ENCODE results near the gene MYRIP. TPM values are rescaled to one million over a fixed set of nuclear protein-coding genes. Genes with fewer than 3 reads are reported as not detected.

MYRIP gene
- total RNA-seq, 1 experiment from 2014 or later: 0.44 TPM

DNA sequence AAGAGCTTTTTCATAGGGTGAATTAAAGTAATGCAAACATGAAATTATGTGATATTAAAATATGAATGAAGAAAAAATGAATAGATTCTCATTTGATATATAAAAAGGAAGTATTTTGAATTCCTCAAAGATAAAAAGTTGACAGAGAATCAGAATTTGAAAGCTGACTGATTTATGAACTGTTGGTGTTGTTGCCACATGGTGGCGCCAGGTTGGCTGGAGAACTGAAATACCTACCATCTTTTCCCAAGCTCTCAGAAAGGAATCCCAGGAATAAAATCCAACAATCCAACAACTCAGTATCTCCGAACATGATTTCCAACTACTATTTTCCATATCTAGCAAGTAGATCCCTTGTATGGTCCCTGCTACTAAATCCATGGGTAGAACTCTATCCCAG is 3.1 kb downstream of the MYRIP start:
- TF ChIP-seq, protein P1, sequence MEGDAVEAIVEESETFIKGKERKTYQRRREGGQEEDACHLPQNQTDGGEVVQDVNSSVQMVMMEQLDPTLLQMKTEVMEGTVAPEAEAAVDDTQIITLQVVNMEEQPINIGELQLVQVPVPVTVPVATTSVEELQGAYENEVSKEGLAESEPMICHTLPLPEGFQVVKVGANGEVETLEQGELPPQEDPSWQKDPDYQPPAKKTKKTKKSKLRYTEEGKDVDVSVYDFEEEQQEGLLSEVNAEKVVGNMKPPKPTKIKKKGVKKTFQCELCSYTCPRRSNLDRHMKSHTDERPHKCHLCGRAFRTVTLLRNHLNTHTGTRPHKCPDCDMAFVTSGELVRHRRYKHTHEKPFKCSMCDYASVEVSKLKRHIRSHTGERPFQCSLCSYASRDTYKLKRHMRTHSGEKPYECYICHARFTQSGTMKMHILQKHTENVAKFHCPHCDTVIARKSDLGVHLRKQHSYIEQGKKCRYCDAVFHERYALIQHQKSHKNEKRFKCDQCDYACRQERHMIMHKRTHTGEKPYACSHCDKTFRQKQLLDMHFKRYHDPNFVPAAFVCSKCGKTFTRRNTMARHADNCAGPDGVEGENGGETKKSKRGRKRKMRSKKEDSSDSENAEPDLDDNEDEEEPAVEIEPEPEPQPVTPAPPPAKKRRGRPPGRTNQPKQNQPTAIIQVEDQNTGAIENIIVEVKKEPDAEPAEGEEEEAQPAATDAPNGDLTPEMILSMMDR (IDR thresholded peaks at IDR 0.05 in 2 of 3, conservative IDR thresholded peaks at IDR 0.05 in 1 of 3; ENCODE audit: borderline replicate concordance in 1 of 3, insufficient read depth in 1 of 3, low read depth in 2 of 3, low read length in 2 of 3): peak; percentile 20 to 64 (median 57); a peak in 5 of 6 replicates
- TF ChIP-seq RAD21 (IDR thresholded peaks at IDR 0.05; ENCODE audit: low read depth): peak; percentile 40; the same call in 1 of the 2 replicates
- TF ChIP-seq SRF (IDR thresholded peaks at IDR 0.05; ENCODE audit: low read depth): no peak
- POLR2A ChIA-PET: no interaction called here

DNA sequence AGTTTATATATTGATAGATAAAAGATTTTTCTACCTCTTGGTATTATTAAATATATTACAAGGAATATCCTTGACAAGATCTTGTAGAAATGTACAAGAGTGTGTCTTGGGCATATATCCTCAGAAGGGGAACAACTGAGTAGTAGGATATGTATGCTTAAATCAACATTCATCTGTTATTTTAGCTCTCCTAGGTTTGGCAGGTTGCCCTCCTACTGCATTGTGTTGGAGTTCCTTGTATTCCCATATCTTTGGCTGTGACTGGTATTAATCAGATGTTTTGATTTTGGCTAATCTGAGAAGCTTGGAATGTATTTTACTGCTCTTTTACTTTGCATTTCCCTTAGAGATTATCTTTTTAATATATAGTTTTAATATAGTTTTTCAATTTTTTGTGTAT is 4.6 kb downstream of the MYRIP start:
- no peak overlapping the region for H3K4me3 ChIP-seq (replicated peaks in 1 of 2; ENCODE audit: low read depth in 1 of 2, low read length in 2 of 2)
- intact Hi-C loops (cut with micrococcal nuclease): loop anchor here (5.0 kb wide), 3 partner anchors 272 to 503 kb away; no protein-coding TSS in a partner anchor
- peaks cover 20% of the 10 kb centered on the region for H3K27me3 ChIP-seq (ENCODE audit: insufficient read depth, low read length)
- H3K4me2 ChIP-seq (ENCODE audit: low read length): no peak overlapping the region
- H3K36me3 ChIP-seq (ENCODE audit: control insufficient read depth in 1 of 2, insufficient read depth in 2 of 2, low read length in 2 of 2): no peaks in the 10 kb centered on the region
- no peaks in the 10 kb centered on the region for H4K20me1 ChIP-seq (ENCODE audit: insufficient read depth)
- H3K9ac ChIP-seq (ENCODE audit: low read length): no peak overlapping the region
- ChIA-PET CTCF (no interaction called here), RAD21 (ENCODE audit: low non-redundant PET in 1 of 2, low total read pairs in 2 of 2, uncharacterized antibody in 2 of 2, unreplicated experiment in 2 of 2) (no interaction called here), POLR2A (no interaction called here)
- no peaks in the 10 kb centered on the region for H3K79me2 ChIP-seq (ENCODE audit: insufficient read depth, low read length)
- H3K27ac ChIP-seq (ENCODE audit: low read depth, low read length): no peak overlapping the region
- BruUV-seq (replicated peaks): no TSS peak
- peaks cover 7 to 8% of the 10 kb centered on the region in 2 experiments; a peak in 3 of 4 replicates for H3K4me1 ChIP-seq (ENCODE audit: control insufficient read depth in 1 of 2, insufficient read depth in 2 of 2, low read length in 2 of 2)
- H3K9me3 ChIP-seq (ENCODE audit: control insufficient read depth in 1 of 2, insufficient read depth in 1 of 2, low read depth in 1 of 2, low read length in 2 of 2): no peaks in the 10 kb centered on the region
- H3K9me2 ChIP-seq (ENCODE audit: insufficient read depth): no peaks in the 10 kb centered on the region
- DNase-seq (ENCODE audit: low read depth, low spot score) (no peak), ATAC-seq (no peak)
- H2AFZ ChIP-seq (ENCODE audit: low read depth, low read length, poor library complexity, severe bottlenecking): no peak overlapping the region
- TF ChIP-seq YY1 (IDR thresholded peaks at IDR 0.05; ENCODE audit: extremely low read depth, insufficient replicate concordance, low read depth, low read length) (no peak), ZFX (IDR thresholded peaks at IDR 0.05) (no peak), SIN3A (IDR thresholded peaks at IDR 0.05; ENCODE audit: low read depth) (no peak), EZH2 (IDR thresholded peaks at IDR 0.05) (no peak), RAD21 (IDR thresholded peaks at IDR 0.05; ENCODE audit: low read depth) (no peak), EGR1 (IDR thresholded peaks at IDR 0.05; ENCODE audit: low read depth) (no peak), SP1 (IDR thresholded peaks at IDR 0.05; ENCODE audit: low read depth) (no peak)
- TF ChIP-seq, protein P2, sequence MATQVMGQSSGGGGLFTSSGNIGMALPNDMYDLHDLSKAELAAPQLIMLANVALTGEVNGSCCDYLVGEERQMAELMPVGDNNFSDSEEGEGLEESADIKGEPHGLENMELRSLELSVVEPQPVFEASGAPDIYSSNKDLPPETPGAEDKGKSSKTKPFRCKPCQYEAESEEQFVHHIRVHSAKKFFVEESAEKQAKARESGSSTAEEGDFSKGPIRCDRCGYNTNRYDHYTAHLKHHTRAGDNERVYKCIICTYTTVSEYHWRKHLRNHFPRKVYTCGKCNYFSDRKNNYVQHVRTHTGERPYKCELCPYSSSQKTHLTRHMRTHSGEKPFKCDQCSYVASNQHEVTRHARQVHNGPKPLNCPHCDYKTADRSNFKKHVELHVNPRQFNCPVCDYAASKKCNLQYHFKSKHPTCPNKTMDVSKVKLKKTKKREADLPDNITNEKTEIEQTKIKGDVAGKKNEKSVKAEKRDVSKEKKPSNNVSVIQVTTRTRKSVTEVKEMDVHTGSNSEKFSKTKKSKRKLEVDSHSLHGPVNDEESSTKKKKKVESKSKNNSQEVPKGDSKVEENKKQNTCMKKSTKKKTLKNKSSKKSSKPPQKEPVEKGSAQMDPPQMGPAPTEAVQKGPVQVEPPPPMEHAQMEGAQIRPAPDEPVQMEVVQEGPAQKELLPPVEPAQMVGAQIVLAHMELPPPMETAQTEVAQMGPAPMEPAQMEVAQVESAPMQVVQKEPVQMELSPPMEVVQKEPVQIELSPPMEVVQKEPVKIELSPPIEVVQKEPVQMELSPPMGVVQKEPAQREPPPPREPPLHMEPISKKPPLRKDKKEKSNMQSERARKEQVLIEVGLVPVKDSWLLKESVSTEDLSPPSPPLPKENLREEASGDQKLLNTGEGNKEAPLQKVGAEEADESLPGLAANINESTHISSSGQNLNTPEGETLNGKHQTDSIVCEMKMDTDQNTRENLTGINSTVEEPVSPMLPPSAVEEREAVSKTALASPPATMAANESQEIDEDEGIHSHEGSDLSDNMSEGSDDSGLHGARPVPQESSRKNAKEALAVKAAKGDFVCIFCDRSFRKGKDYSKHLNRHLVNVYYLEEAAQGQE (IDR thresholded peaks at IDR 0.05; ENCODE audit: low read depth): no peak
- TF ChIP-seq, protein P1 (IDR thresholded peaks at IDR 0.05 in 2 of 3, conservative IDR thresholded peaks at IDR 0.05 in 1 of 3; ENCODE audit: borderline replicate concordance in 1 of 3, insufficient read depth in 1 of 3, low read depth in 2 of 3, low read length in 2 of 3): no peak
- TF ChIP-seq, protein P3, sequence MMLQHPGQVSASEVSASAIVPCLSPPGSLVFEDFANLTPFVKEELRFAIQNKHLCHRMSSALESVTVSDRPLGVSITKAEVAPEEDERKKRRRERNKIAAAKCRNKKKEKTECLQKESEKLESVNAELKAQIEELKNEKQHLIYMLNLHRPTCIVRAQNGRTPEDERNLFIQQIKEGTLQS (IDR thresholded peaks at IDR 0.05): no peak

More for the DNA sequence above, 3.1 kb downstream of the MYRIP start:
- BruUV-seq (replicated peaks): no TSS peak
- Histone ChIP-seq H3K9me3 (ENCODE audit: control insufficient read depth in 1 of 2, insufficient read depth in 1 of 2, low read depth in 1 of 2, low read length in 2 of 2) (no peaks in the 10 kb centered on the region), H3K36me3 (ENCODE audit: control insufficient read depth in 1 of 2, insufficient read depth in 2 of 2, low read length in 2 of 2) (no peaks in the 10 kb centered on the region), H3K4me1 (ENCODE audit: control insufficient read depth in 1 of 2, insufficient read depth in 2 of 2, low read length in 2 of 2) (peaks cover 7 to 8% of the 10 kb centered on the region in 2 experiments; a peak in 3 of 4 replicates), H3K9me2 (ENCODE audit: insufficient read depth) (no peaks in the 10 kb centered on the region), H3K27ac (ENCODE audit: low read depth, low read length) (no peak overlapping the region), H3K9ac (ENCODE audit: low read length) (no peak overlapping the region), H3K27me3 (ENCODE audit: insufficient read depth, low read length) (peaks cover 28% of the 10 kb centered on the region; the same call in 1 of the 2 replicates), H3K4me2 (ENCODE audit: low read length) (no peak overlapping the region), H2AFZ (ENCODE audit: low read depth, low read length, poor library complexity, severe bottlenecking) (no peak overlapping the region), H4K20me1 (ENCODE audit: insufficient read depth) (no peaks in the 10 kb centered on the region), H3K4me3 (replicated peaks in 1 of 2; ENCODE audit: low read depth in 1 of 2, low read length in 2 of 2) (no peak overlapping the region), H3K79me2 (ENCODE audit: insufficient read depth, low read length) (no peaks in the 10 kb centered on the region)
- ATAC-seq: no peak
- ChIA-PET CTCF (interaction anchor here (0.8 to 1.7 kb wide), 7 partner anchors 8 to 367 kb away, joined by 3 to 15 read pairs (median 4); no protein-coding TSS in a partner anchor), RAD21 (ENCODE audit: low non-redundant PET in 1 of 2, low total read pairs in 2 of 2, uncharacterized antibody in 2 of 2, unreplicated experiment in 2 of 2) (interaction anchor here in 1 of 2 experiments (0.7 kb wide), 1 partner anchor 178 kb away, joined by 3 read pairs; no protein-coding TSS in a partner anchor)
- no peak for DNase-seq (ENCODE audit: low read depth, low spot score)
- intact Hi-C loops (cut with micrococcal nuclease): loop anchor here (2.0 to 5.0 kb wide), 4 partner anchors 178 to 505 kb away; no protein-coding TSS in a partner anchor

Data from HCT116 (cell line).